Chondrocyte (in vitro differentiated cells): Measurements from ENCODE around the gene KLHDC7A. TPM values are rescaled to one million over a fixed set of nuclear protein-coding genes. Genes with fewer than 3 reads are reported as not detected.

Source experiments
- DNase-seq: peaks from one replicate; pipeline ENCODE4 v3.0.0; 2021; ENCODE audit warnings: mixed read lengths, low spot score
- H3K27ac Mint-ChIP-seq: one replicate; pipeline ENCODE4 v1.8.0; 2021; ENCODE audit warnings: mild to moderate bottlenecking, moderate library complexity, mixed read lengths; ENCODE audit not compliant: unreplicated experiment
- H3K27me3 Mint-ChIP-seq: 2 replicates; pipeline ENCODE4 v1.8.0; 2021; ENCODE audit warnings: low read depth, mixed read lengths
- H3K36me3 Mint-ChIP-seq: 2 replicates; pipeline ENCODE4 v1.8.0; 2021; ENCODE audit warnings: low read depth, mixed read lengths
- H3K4me1 Mint-ChIP-seq: 2 replicates; pipeline ENCODE4 v1.8.0; 2021; ENCODE audit warnings: low read depth, mild to moderate bottlenecking, mixed read lengths
- H3K4me3 Mint-ChIP-seq: one replicate; pipeline ENCODE4 v1.8.0; 2021; ENCODE audit warnings: mild to moderate bottlenecking, moderate library complexity, mixed read lengths; ENCODE audit not compliant: unreplicated experiment
- H3K9me3 Mint-ChIP-seq: 2 replicates; pipeline ENCODE4 v1.8.0; 2021; ENCODE audit warnings: low read depth, mixed read lengths
- CTCF ChIP-seq: fragments of 200-600 bp; sonication (generic); IDR thresholded peaks from 2 replicates; pipeline ENCODE4 v1.5.0; 2021; ENCODE audit warnings: antibody characterized with exemption, mild to moderate bottlenecking, moderate library complexity
- total RNA-seq: library from RNA; stranded (reverse); gene quantifications from 3 replicates; pipeline ENCODE4 v1.2.1, GENCODE V29; 2021

The KLHDC7A gene
- total RNA-seq, 1 donor from 2014 or later, result 0.07 TPM

GRCh38 chr1:18515120-18515667 is 34.5 kb downstream of the KLHDC7A start:
- H3K4me1 Mint-ChIP-seq, result no peaks in the 10 kb centered on the region
- peaks cover 21% of the 10 kb centered on the region for H3K9me3 Mint-ChIP-seq
- H3K27ac Mint-ChIP-seq, result no peak overlapping the region
- peaks cover 2% of the 10 kb centered on the region for H3K27me3 Mint-ChIP-seq
- H3K4me3 Mint-ChIP-seq, result no peak overlapping the region
- H3K36me3 Mint-ChIP-seq, result no peaks in the 10 kb centered on the region
- DNase-seq, result no peak
- no peak for TF ChIP-seq CTCF

- no peaks in the 10 kb centered on the region for H3K4me1 Mint-ChIP-seq
- H3K36me3 Mint-ChIP-seq, result no peaks in the 10 kb centered on the region
- no peak for TF ChIP-seq CTCF
- peaks cover 2% of the 10 kb centered on the region for H3K27me3 Mint-ChIP-seq
- H3K9me3 Mint-ChIP-seq, result peaks cover 21% of the 10 kb centered on the region
- no peak for DNase-seq
- H3K27ac Mint-ChIP-seq, result no peak overlapping the region
- no peak overlapping the region for H3K4me3 Mint-ChIP-seq
Observed at GRCh38 chr1:18516473-18516872, 35.7 kb downstream of the KLHDC7A start.

- Mint-ChIP-seq H3K27ac (no peak overlapping the region), H3K9me3 (peaks cover 3% of the 10 kb centered on the region), H3K4me1 (no peaks in the 10 kb centered on the region), H3K27me3 (peaks cover 18% of the 10 kb centered on the region), H3K4me3 (no peak overlapping the region), H3K36me3 (no peaks in the 10 kb centered on the region)
- TF ChIP-seq CTCF, result no peak
- DNase-seq, result no peak
Observed at GRCh38 chr1:18526436-18527275, 45.9 kb downstream of the KLHDC7A start.

GRCh38 chr1:18527514-18527913 is 46.8 kb downstream of the KLHDC7A start:
- no peak for DNase-seq
- Mint-ChIP-seq H3K36me3 (no peaks in the 10 kb centered on the region), H3K4me1 (no peaks in the 10 kb centered on the region), H3K27ac (no peak overlapping the region), H3K27me3 (peaks cover 22% of the 10 kb centered on the region), H3K9me3 (no peaks in the 10 kb centered on the region), H3K4me3 (no peak overlapping the region)
- no peak for TF ChIP-seq CTCF

GRCh38 chr1:18527921-18528320 is 47.2 kb downstream of the KLHDC7A start:
- no peak overlapping the region for H3K27ac Mint-ChIP-seq
- no peak for TF ChIP-seq CTCF
- no peaks in the 10 kb centered on the region for H3K36me3 Mint-ChIP-seq
- no peak for DNase-seq
- no peaks in the 10 kb centered on the region for H3K4me1 Mint-ChIP-seq
- peaks cover 24% of the 10 kb centered on the region for H3K27me3 Mint-ChIP-seq
- no peaks in the 10 kb centered on the region for H3K9me3 Mint-ChIP-seq
- H3K4me3 Mint-ChIP-seq, result no peak overlapping the region
